ENCODE measurements around the gene ALOX12B. TPM values are rescaled to one million over a fixed set of nuclear protein-coding genes. Genes with fewer than 3 reads are reported as not detected.
A peak's percentile ranks its signal among the peaks of the same experiment; 100 is the strongest.

The ALOX12B gene
- total and polyA plus RNA-seq, 2 donors (not counting 1 experiment from before 2014, with no cell fraction given): 0.57 to 0.69 TPM

GRCh38 chr17:8047769-8048110 is 39.8 kb downstream of the ALOX12B start:
- Histone ChIP-seq H3K9me3 (ENCODE audit: control extremely low read depth in 1 of 3, control insufficient read depth in 2 of 3, insufficient read depth in 1 of 3, low read length in 2 of 3) (no peaks in the 10 kb centered on the region), H3K4me3 (ENCODE audit: control extremely low read depth in 1 of 5, extremely low read depth in 1 of 5, insufficient read depth in 1 of 5, low read depth in 2 of 5, low read length in 4 of 5) (no peak overlapping the region), H3K4me2 (replicated peaks; ENCODE audit: low read depth, low read length, poor library complexity, severe bottlenecking) (no peak overlapping the region), H3K36me3 (replicated peaks in 1 of 2; ENCODE audit: control extremely low read depth in 1 of 2, control insufficient read depth in 1 of 2, extremely low read depth in 1 of 2, insufficient read depth in 2 of 2, low read length in 1 of 2) (no peaks in the 10 kb centered on the region), H3K4me1 (ENCODE audit: control insufficient read depth in 2 of 2, insufficient read depth in 2 of 2, low read length in 2 of 2) (no peaks in the 10 kb centered on the region), H3K27me3 (replicated peaks in 1 of 4; ENCODE audit: control extremely low read depth in 1 of 4, control insufficient read depth in 3 of 4, insufficient read depth in 4 of 4, low read length in 3 of 4) (no peaks in the 10 kb centered on the region), H3K79me2 (ENCODE audit: control insufficient read depth, insufficient read depth, low read length) (no peaks in the 10 kb centered on the region), H3K9ac (ENCODE audit: low read length) (no peak overlapping the region), H3K27ac (ENCODE audit: low read length in 2 of 2) (no peak overlapping the region), H2AFZ (ENCODE audit: insufficient read depth, low read depth, low read length, poor library complexity, severe bottlenecking) (no peak overlapping the region), H4K20me1 (ENCODE audit: control insufficient read depth, insufficient read depth, low read length, poor library complexity, severe bottlenecking) (no peaks in the 10 kb centered on the region)
- CTCF ChIA-PET: interaction anchor here (0.6 to 1.1 kb wide), 3 partner anchors 9 to 57 kb away, joined by 3 to 4 read pairs (median 3); no protein-coding TSS in a partner anchor
- TF ChIP-seq CTCF (IDR thresholded peaks at IDR 0.05): no peak
- ATAC-seq (ENCODE audit: low read depth): no peak
- Mint-ChIP-seq H3K27ac (no peak overlapping the region), H3K4me3 (no peak overlapping the region), H3K9me3 (ENCODE audit: insufficient read depth) (no peaks in the 10 kb centered on the region), H3K4me1 (no peaks in the 10 kb centered on the region), H3K27me3 (peaks cover 20% of the 10 kb centered on the region)
- POLR2A ChIA-PET: no interaction called here
- DNase-seq: no peak
- 91% methylated on average over 3 of the region's 4 CpGs for WGBS (ENCODE audit: insufficient coverage)
- intact Hi-C loops (cut with micrococcal nuclease): no loop called here

GRCh38 chr17:8046929-8047768 is 40.4 kb downstream of the ALOX12B start:
- no peak overlapping the region for H2AFZ ChIP-seq (ENCODE audit: insufficient read depth, low read depth, low read length, poor library complexity, severe bottlenecking)
- no peak overlapping the region for H3K4me3 ChIP-seq (ENCODE audit: control extremely low read depth in 1 of 5, extremely low read depth in 1 of 5, insufficient read depth in 1 of 5, low read depth in 2 of 5, low read length in 4 of 5)
- H3K36me3 ChIP-seq (replicated peaks in 1 of 2; ENCODE audit: control extremely low read depth in 1 of 2, control insufficient read depth in 1 of 2, extremely low read depth in 1 of 2, insufficient read depth in 2 of 2, low read length in 1 of 2): no peaks in the 10 kb centered on the region
- no peak overlapping the region for H3K4me2 ChIP-seq (replicated peaks; ENCODE audit: low read depth, low read length, poor library complexity, severe bottlenecking)
- no peaks in the 10 kb centered on the region for H3K9me3 Mint-ChIP-seq (ENCODE audit: insufficient read depth)
- no peaks in the 10 kb centered on the region for H3K9me3 ChIP-seq (ENCODE audit: control extremely low read depth in 1 of 3, control insufficient read depth in 2 of 3, insufficient read depth in 1 of 3, low read length in 2 of 3)
- ChIA-PET CTCF (interaction anchor here (0.6 to 1.1 kb wide), 3 partner anchors 10 to 57 kb away, joined by 3 to 4 read pairs (median 3); no protein-coding TSS in a partner anchor), POLR2A (no interaction called here)
- no peak overlapping the region for H3K4me3 Mint-ChIP-seq
- no peaks in the 10 kb centered on the region for H3K79me2 ChIP-seq (ENCODE audit: control insufficient read depth, insufficient read depth, low read length)
- no peaks in the 10 kb centered on the region for H3K4me1 ChIP-seq (ENCODE audit: control insufficient read depth in 2 of 2, insufficient read depth in 2 of 2, low read length in 2 of 2)
- H3K27ac ChIP-seq (ENCODE audit: low read length in 2 of 2): no peak overlapping the region
- intact Hi-C loops (cut with micrococcal nuclease): no loop called here
- DNase-seq: peak; percentile 4
- H3K27ac Mint-ChIP-seq: no peak overlapping the region
- no peaks in the 10 kb centered on the region for H3K4me1 Mint-ChIP-seq
- 87% methylated on average over 24 of the region's 24 CpGs for WGBS (ENCODE audit: insufficient coverage)
- H3K27me3 ChIP-seq (replicated peaks in 1 of 4; ENCODE audit: control extremely low read depth in 1 of 4, control insufficient read depth in 3 of 4, insufficient read depth in 4 of 4, low read length in 3 of 4): no peaks in the 10 kb centered on the region
- H4K20me1 ChIP-seq (ENCODE audit: control insufficient read depth, insufficient read depth, low read length, poor library complexity, severe bottlenecking): no peaks in the 10 kb centered on the region
- ATAC-seq (ENCODE audit: low read depth): no peak
- peaks cover 20% of the 10 kb centered on the region for H3K27me3 Mint-ChIP-seq
- TF ChIP-seq EZH2 (IDR thresholded peaks at IDR 0.05; ENCODE audit: borderline replicate concordance, insufficient read depth, low read depth, low read length, poor library complexity, severe bottlenecking): no peak
- no peak for TF ChIP-seq CTCF (IDR thresholded peaks at IDR 0.05)
- no peak overlapping the region for H3K9ac ChIP-seq (ENCODE audit: low read length)

Data from B cell (primary cell).